T follicular helper cell (primary cell): ENCODE results near the gene NBPF26.
A peak's percentile ranks its signal among the peaks of the same experiment; 100 is the strongest.
"Not testable (repeated sequence)": the region's sequence is repeated elsewhere in the genome, so short reads cannot be mapped to it uniquely, and the experiment has no call there.

Experiments
- DNase-seq: peaks from one replicate; pipeline ENCODE4 v3.0.0-alpha.2; 2020; ENCODE audit warnings: low read depth
- total RNA-seq, 2 experiments: gene quantifications; one replicate each; lab custom pipeline; 2026; lab: John Stamatoyannopoulos, UW

The NBPF26 gene
- total RNA-seq: 19.3 to 40.0 reads per million in 2 experiments

DNA sequence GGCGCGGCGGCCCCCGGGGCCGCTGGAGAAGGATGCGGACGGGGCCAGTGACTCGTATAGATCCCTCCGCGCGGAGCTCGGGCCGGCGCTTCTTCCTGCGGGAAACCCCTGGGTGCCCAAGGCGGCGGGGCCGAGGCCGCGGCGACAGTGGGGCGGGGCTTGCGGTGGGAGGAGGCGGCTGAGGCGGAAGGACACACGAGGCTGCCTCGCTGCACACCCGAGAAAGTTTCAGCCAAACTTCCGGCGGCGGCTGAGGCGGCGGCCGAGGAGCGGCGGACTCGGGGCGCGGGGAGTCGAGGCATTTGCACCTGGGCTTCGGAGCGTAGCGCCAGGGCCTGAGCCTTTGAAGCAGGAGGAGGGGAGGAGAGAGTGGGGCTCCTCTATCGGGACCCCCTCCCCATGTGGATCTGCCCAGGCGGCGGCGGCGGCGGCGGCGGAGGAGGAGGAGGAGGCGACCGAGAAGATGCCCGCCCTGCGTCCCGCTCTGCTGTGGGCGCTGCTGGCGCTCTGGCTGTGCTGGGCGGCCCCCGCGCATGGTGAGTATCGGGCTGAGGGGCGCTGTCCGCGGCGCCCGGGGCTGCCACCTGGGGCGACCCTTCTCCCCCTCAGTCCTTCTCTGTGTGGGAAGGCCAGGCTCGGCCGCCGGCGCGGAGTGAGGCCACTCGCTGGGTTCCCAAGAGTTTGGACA, at the start of gene NBPF26:
Gene NBPF26 (plus strand): TSS at position 231 of the 688 bp plus-strand sequence.
- DNase-seq: peak; percentile 61

DNA sequence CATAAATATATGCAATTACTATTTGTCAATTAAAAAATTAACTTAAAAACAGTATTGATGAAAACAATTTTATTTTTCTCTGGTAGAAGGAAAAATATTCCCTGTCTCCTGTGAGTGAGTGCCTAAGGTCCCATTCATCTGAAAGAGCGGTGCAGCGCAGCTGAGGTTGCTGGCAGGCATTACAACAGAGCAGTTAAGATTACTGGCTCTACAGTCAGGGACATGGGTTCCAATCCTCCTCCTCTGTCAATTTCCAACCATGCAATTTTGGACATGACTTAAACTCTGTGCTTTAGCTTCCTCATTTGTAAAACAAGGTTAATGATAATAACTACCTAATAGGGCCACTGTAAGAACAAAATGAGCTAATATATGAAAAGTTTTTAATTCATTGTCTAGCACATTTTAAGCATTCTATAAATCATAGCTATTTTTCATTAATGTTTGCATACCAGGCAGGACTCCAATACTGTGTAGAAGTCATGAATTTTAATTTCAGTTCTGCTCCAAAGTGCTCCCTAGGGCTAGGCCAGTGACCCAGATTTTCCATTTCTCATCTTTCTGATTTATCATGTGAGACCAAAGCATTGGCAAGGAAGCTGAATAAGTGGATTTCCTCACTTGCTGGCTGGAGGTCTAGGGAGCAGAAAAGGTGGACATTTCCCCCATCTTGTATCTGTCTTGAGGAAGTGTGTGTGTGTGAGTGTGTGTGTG, 43.5 kb upstream of the NBPF26 start:
- DNase-seq: not testable (repeated sequence)

DNA sequence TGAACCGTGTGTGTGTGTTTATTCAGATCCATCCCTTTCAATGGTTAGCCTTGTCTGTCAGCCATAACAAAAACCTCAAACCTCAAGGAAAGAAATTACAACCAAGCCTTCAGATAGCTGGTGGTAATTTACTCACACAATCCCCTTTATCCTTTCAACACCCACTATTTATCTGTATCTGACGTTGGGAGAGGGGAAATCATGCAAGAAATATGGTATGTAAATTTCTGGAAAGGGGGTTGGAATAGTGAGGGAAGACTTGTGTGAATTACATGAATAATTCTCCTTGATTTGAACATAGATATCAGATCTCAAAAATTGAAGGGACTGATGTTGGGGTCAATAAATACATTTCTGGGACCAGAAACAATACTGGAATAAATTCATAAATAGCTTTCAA, 42.8 kb upstream of the NBPF26 start:
- not testable (repeated sequence) for DNase-seq

DNA sequence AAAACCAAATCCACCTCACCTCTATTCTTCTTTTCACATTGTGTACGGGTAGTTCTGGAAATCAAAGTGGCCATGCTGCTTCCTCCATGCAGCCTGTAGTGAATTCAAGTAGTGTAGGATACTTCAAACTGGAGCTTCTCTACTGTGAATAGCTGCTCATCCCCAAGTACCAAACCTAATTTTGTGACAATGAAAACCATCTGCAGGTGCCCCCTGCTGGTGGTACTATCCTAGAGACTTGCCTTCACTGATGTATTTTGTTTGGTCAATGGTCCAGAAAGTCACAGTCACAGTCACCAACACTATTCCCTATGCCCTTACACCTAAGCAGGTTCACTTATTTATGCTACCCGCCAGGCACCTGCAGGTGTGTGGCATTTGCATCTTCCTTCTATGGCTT, 39.3 kb upstream of the NBPF26 start:
- not testable (repeated sequence) for DNase-seq

DNA sequence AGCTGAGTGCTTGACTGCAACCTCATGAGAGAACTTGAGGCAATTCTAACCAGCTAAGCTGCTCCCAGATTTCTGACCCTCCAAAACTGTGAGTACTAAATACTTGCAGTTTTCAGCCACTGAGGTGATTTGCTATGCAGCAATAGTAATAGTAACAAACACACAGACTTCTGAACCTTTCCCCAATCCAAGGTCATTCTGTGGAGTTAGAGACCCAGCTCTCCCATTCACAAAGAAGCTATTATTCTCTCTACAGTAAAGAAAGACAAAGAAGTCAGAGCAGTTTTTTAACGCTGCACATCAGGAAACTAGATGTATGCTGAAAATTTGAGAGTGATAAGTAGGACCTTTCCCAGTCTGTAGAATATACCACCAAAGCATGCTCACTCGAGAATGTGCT, 38.1 kb upstream of the NBPF26 start:
- not testable (repeated sequence) for DNase-seq

DNA sequence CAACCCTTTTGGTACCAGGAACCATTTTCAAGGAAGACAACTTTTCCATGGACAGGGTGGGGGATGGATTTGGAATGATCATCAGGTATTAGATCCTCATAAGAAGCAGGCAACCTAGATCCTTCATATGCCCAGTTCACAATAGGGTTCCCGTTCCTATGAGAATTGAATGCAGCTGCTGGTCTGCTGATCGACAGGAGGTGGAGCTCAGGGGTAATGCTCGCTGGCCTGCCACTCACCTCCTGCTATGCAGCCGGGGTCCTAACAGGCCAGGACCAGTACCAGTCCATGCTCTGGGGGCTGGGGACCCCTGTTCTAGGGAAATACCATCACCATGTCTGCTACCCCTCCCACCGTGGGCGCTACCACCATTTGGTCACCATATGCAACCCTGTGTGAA, 36.5 kb upstream of the NBPF26 start:
- not testable (repeated sequence) for DNase-seq

DNA sequence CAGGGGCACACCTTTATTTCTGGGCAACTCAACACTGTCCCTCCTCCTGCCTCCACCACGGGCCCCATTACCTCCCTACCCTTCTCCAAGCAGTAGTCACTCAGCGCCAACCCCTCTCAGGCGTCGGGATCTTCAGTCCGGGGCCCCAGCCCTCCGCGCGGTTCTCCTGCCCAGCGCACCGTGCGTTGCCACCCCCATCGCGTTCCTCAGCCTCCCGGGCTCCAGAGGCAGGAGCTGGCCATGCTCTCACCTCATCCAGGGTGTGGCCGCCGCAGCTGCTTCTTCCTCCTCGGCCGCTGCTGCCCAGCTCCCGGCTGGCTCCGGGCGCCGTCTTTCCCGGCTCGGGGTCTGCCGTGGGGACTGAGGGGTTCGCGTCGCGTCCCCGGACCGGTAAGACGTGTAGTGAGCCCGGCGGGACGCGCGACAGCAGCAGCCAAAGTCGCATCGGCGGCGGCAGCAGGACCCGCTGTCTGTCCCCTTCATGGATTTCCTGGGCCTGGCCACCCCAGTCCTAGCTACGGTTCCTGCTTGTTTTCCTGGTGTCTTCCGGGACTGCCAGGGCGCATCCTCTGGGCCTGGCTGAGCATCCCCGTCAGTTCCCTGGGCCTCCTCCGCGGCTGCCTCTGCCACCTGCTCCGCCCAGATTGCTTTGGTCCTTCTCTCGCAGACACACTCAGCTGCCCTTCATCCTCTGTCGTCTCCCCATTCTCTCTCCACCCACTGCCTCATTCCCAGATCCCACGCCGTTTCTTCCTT, 22.8 kb upstream of the NBPF26 start:
- not testable (repeated sequence) for DNase-seq

DNA sequence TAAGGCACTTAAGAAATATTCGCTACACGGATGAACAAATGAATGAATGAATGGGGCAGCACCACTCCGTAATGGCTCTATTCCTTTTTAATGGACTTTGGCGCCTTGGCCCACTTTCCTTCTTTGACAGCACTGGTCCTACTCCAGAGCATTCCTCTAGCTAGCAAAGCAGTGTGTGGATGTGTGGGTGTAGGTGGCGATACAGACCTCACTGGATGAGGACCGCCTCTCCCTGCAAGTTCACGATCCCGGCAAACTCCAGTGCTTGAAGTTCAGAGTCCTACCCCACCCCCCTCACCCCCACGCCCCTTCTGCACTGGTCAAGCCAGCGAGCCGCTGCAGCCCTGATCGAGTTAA, 409 bp upstream of the NBPF26 start:
- DNase-seq: not testable (repeated sequence)

DNA sequence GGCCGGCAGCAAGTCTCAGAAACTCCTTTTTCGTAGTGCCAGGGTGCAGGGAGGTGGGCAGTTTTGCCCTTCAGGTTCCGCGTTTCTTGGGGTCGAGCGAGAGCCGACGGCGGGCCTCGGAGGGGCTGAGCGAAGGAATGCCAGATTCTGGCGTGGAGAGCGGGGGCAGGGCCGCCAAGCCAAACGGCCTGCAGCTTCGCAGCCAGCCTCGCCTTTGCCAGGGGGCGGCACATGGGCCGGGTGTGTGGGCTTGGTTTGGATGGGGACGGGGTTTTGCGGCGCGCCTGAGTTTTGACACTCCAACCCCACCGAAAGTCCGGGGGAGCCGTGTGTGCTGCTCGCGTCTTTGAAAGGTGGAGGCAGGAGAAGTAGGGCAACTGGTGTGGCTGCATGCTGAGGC, 762 bp downstream of the NBPF26 start:
- DNase-seq: not testable (repeated sequence)

DNA sequence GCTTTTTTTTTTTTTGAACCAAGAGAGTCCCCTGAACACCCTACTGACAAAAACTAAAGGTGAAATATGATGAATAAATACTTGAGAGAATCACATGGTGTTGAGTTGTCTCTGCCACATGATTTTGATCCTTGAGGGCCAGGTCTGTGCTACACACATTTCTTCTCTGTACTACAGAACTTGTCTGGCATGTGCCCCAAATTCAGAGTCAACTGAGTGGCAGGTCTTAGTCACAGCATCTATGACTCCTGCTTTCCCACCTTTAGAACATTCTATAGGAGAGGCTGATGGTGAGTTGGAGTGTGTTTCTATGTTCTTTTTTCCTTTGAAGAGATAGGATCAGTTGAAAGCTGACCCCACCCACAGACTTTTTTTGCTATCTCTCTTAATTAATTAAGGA, 5.1 kb downstream of the NBPF26 start:
- not testable (repeated sequence) for DNase-seq

DNA sequence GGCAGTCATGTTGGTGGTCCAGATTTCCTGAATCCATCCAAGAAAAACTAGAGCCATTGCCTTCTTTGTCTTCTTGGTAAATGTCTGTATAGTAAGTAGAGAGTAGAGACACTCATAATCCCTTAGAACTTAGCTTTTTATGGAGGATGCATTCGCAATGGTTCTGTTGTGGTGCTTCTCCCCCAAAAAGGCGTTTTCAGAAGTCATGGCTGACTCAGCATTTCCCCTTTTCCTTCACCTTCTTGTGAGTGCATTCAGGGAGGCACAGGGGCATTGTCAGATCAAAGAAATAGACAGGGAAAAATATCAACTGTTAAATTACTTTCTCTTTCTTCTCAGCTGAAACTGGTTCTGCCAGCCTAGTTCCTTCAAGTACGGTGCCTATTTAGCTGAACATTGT, 45.3 kb downstream of the NBPF26 start:
- DNase-seq: not testable (repeated sequence)

DNA sequence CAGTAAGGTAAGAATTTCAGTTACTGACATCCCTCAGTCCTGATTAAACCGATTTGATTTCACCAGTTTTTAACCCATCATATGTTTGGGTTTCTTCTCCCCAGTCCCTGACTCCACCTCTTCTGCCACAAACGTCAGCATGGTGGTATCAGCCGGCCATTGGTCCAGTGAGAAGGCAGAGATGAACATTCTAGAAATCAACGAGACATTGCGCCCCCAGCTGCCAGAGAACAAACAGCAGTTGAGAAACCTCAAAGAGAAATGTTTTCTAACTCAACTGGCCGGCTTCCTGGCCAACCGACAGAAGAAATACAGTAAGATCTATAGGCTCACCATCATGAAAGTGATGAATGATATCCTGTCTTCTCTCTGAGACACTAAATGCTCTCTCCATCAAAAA, 81.7 kb downstream of the NBPF26 start:
- not testable (repeated sequence) for DNase-seq

DNA sequence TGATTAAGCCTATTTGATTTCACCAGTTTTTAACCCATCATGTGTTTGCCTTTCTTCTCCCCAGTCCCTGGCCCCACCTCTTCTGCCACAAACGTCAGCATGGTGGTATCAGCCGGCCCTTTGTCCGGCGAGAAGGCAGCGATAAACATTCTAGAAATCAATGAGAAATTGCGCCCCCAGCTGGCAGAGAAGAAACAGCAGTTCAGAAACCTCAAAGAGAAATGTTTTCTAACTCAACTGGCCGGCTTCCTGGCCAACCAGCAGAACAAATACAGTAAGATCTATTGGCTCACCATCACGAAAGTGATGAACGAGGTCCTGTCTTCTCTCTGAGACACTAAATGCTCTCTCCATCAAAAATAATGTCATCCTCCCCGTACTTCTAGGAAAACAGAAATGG, 88.1 kb downstream of the NBPF26 start:
- not testable (repeated sequence) for DNase-seq

DNA sequence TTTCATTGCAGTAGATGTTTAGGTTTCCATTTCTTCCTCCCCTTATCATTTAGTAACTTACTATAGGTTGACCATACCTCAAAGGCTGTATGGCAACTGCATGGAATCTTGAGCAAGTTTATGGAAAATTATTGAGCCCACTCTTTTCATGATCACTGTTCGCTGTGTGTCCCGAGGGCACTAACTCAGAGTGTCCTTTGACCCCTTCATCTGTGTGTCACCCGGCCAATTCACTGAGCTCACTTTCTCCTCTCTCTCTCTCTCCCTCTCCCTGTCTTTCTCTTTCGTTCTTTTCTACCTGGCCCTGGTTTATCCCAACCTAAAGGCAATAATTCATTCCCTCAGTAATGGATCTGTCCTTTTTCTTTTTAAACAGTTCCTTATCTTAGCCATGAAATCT, 101.3 kb downstream of the NBPF26 start:
- not testable (repeated sequence) for DNase-seq

DNA sequence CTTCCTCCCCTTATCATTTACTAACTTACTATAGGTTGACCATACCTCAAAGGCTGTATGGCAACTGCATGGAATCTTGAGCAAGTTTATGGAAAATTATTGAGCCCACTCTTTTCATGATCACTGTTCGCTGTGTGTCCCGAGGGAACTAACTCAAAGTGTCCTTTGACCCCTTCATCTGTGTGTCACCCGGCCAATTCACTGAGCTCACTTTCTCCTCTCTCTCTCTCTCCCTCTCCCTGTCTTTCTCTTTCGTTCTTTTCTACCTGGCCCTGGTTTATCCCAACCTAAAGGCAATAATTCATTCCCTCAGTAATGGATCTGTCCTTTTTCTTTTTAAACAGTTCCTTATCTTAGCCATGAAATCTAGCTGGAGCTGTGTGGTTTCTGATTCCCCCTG, 102.9 kb downstream of the NBPF26 start:
- DNase-seq: not testable (repeated sequence)

DNA sequence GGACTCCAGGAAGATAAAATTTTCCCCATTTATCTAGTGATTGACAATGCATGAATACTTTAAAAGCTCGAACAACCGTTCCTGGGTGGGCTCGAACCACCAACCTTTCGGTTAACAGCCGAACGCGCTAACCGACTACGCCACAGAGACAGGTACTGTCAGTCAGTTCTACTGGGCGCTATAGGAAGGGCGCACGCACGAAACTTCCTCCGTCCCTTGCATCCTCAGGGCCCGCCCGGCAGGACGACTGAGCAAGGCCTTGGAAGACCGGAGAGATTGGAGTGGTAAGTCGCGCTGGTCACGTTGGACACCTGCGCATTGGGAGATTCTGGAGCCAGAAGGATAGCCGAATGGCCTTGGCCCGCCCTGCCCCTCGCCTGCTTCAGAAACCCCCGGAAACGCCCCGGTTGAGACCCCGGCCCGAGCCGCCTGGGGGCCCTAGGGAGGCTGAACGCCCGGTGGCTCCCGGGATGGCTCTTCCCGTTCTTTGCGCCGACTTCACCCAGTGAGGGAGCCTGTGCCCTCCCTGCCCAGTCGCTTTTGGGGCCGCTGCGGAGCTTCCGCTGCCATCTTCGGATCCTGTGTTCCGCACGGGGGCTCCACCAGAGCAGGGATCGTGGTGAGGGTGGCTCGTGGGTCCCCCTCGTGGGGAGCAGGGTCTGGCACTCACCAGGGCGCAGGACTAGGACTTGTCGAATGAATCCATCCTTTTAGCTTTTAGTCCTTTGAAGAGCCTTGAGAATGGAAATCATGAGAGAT, 120.6 kb downstream of the NBPF26 start:
- peak; percentile 64 for DNase-seq

DNA sequence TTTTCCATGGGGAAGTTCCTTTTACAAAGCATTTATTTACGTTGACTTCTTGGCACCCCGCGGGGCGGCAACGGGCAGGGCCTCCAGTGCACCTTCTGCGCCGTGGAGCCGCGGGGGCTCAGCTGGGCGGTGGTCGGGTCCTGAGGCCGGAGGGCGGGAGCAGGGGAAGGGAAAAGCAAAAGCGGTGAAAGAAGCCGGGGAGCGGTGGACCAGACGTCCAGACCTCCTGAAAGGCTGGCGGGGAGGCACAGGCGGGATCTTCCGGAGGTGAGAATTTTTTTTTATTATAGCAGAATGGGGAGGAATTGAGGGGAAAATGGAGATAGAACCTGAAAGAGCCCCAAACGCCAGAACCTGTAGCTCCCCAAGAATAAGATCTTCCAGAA, 121.2 kb downstream of the NBPF26 start:
- not testable (repeated sequence) for DNase-seq

DNA sequence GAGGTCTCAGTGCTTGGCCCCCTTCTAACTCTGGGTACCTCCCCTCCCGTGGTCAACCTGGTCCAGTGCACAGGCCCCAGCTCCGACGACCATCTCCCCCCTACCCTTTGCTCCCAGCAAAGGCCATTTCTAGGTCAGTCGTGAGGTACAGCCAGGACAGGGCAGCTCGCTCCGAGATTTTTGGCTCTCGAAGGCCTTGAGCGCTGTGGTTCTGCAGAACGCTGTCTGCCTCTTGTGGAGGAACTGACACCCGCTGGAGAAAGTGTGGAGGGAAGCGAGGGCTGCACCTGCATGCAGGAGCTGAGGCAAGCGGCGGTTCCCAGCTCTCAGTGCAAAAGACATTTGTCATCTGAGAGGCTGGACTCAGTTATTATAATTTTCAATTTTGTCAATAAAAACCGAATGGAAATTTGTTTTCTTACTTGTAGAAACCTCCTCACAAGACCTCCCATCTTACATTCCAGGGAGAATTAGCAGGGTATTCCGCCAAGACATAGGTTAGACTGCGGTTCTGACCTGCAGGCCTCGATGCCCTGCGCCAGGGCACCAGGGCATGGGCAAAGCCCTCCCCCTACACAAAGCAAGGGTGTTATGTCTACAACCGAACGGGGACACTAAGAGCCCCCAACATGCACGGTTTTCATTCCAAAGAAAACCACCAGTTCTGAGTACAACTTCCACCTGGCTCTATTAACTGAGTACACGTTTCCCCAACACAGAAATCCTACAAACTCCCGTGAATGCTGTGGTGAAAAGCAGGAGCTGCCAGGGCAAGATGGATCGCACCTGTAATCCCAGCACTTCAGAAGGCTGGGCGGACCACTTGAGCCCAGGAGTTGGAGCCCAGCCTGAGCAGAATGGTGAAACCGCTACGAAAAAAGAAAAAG, 125.9 kb downstream of the NBPF26 start:
- DNase-seq: not testable (repeated sequence)

DNA sequence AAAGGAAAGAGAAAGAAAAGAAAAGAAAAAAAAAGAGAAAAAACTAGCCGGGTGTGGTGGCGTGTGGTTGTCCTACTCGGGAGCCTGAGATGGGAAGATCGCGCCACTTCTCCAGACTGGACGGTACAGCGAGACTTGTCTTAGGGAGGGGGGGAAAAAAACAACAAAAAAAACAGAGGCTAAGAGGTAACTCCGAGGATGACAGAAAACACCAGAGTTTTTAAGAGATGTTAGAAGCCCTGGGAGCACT, 126.5 kb downstream of the NBPF26 start:
- DNase-seq: not testable (repeated sequence)

DNA sequence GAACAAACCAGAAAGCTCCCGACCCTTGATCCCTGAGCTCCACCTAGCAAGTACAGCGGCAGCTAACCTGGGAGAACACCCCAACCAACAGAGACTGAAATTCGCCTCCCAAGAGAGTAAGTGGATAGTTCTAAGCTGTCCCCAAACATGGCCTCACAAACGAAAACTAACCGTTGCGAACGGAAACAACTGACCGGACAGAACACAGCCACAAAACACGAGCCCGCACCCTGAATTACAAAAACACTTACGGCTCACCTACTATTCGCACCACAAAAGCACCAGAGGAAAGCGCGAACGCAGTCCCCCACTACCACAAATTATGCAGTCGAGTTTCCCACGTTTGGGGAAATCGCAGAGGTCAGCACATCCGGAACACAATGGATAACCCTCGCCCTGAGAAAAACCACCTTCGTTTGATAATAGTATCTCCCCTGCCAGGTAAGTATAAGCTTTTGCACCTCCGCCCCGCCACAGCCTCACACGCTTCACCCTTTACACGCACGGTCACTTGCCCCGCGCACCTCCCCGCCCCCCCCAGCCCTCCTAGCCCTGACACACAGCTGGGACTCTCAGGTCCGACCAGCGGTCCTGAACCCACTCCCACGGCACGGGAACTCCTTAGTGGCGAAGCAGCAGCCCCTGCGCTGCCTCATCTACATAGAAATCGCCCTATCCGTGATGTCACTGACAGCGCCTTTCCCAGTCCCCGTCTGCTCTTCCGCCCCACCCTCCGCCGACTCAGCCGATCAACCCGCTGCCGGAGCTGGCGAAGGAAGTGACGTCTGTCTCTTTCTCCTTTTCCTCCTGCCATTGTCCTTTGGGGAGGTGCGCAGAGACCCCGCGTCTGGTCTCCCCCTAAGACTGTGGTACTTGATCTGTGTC, 127.0 kb downstream of the NBPF26 start:
- DNase-seq: peak; percentile 65
